K562 (cell line): ENCODE measurements around the gene TIMP1. TPM values are rescaled to one million over a fixed set of nuclear protein-coding genes. Genes with fewer than 3 reads are reported as not detected.
A peak's percentile ranks its signal among the peaks of the same experiment; 100 is the strongest.

Experiments
- ATAC-seq: fragments of 200-7000 bp; cut with Tn5 transposase; 3 replicates; pipeline ENCODE4 v1.9.1; 2020; ENCODE audit warnings: moderate library complexity
- BruUV-seq: library from RNA; stranded (reverse); fragments of 400-500 nt; replicated peaks from 2 replicates; lab custom pipeline; 2021; lab: Mats Ljungman, UMichigan
- CTCF ChIA-PET: fragments of 300-600 bp; formaldehyde crosslinking; extraction: SDS; loops from one replicate; lab custom pipeline; 2021; ENCODE audit warnings: low intra/inter-chr PET ratio; lab: Yijun Ruan, JAX
- POLR2A ChIA-PET: fragments of 300-600, 350-650 bp; sonication (Branson Sonifier 250); formaldehyde crosslinking; extraction: SDS; loops from one replicate; lab custom pipeline; 2021; ENCODE audit warnings: antibody characterized with exemption, inconsistent platforms; lab: Yijun Ruan, JAX
- DNase-seq, 4 experiments: peaks; one replicate each; pipeline versions ENCODE4 v3.0.0 to v3.0.0-alpha.2; 2011 to 2018; ENCODE audit warnings: low spot score in 3 of 4, mixed read lengths in 3 of 4; ENCODE audit errors: extremely low read depth in 1 of 4
- FAIRE-seq: peaks from 2 replicates; lab custom pipeline; 2011; peaks lifted over from hg19 to GRCh38; lab: Jason Lieb, UNC
- H2AFZ ChIP-seq: 2 replicates; pipeline ENCODE4 v1.6.0; 2011; ENCODE audit warnings: low read depth, low read length, control low read depth, inconsistent platforms
- H3K27ac ChIP-seq: fragments of 200-600 bp; 3 replicates; pipeline ENCODE4 v1.8.0; 2011; ENCODE audit warnings: low read depth, mild to moderate bottlenecking, control low read depth, inconsistent platforms, low read length, moderate library complexity, mixed read lengths; ENCODE audit errors: extremely low read depth
- H3K27me3 ChIP-seq, 2 experiments: fragments of 300-600 bp in 1 of 2; 2 replicates in 1 of 2; 3 replicates in 1 of 2; pipeline versions ENCODE4 v1.6.0 to v1.8.0; 2011; ENCODE audit warnings: inconsistent platforms in 2 of 2, low read length in 2 of 2, mild to moderate bottlenecking in 1 of 2, mixed read lengths in 1 of 2, moderate library complexity in 1 of 2; ENCODE audit not compliant: control insufficient read depth in 2 of 2, insufficient read depth in 2 of 2
- H3K36me3 ChIP-seq: fragments of 300-600 bp; 3 replicates; pipeline ENCODE4 v1.8.0; 2011; ENCODE audit warnings: mild to moderate bottlenecking, low read length, inconsistent platforms; ENCODE audit not compliant: control insufficient read depth, insufficient read depth
- H3K4me1 ChIP-seq, 2 experiments: fragments of 200-600 bp in 1 of 2; replicated peaks in 1 of 2; 2 replicates in 1 of 2; 3 replicates in 1 of 2; pipeline versions ENCODE4 v1.5.1 to v1.8.0; 2011; ENCODE audit warnings: inconsistent platforms in 2 of 2, low read length in 2 of 2, mild to moderate bottlenecking in 1 of 2, mixed read lengths in 1 of 2, moderate library complexity in 1 of 2; ENCODE audit not compliant: control insufficient read depth in 2 of 2, insufficient read depth in 2 of 2
- H3K4me2 ChIP-seq: 2 replicates; pipeline ENCODE4 v1.6.1; 2011; ENCODE audit warnings: low read length, control low read depth, inconsistent platforms, mixed read lengths; ENCODE audit not compliant: insufficient read depth
- H3K4me3 ChIP-seq: fragments of 200-600 bp; sonication (generic), shearing (Covaris generic); 2 replicates; pipeline ENCODE4 v1.5.1; 2016; ENCODE audit warnings: control low read depth, inconsistent platforms
- H3K79me2 ChIP-seq: fragments of 200-600 bp; 3 replicates; pipeline ENCODE4 v1.8.0; 2011; ENCODE audit warnings: low read length, inconsistent platforms; ENCODE audit not compliant: control insufficient read depth, insufficient read depth
- H3K9ac ChIP-seq, 2 experiments: 2 replicates each; pipeline versions ENCODE4 v1.6.0 to v1.6.1; 2011; ENCODE audit warnings: low read depth in 2 of 2, low read length in 2 of 2, control low read depth in 1 of 2, inconsistent platforms in 1 of 2, mild to moderate bottlenecking in 1 of 2, mixed read lengths in 1 of 2; ENCODE audit not compliant: insufficient read depth in 1 of 2
- H3K9me1 ChIP-seq: one replicate; pipeline ENCODE4 v1.6.0; 2011; ENCODE audit warnings: inconsistent platforms, mild to moderate bottlenecking, low read length, moderate library complexity; ENCODE audit not compliant: control insufficient read depth, insufficient read depth
- H3K9me3 ChIP-seq: replicated peaks from 2 replicates; pipeline ENCODE4 v1.5.1; 2011; ENCODE audit warnings: low read depth, low read length, inconsistent platforms; ENCODE audit not compliant: control insufficient read depth, insufficient read depth
- H4K20me1 ChIP-seq: replicated peaks from 2 replicates; pipeline ENCODE4 v1.6.1; 2011; ENCODE audit warnings: low read length, inconsistent platforms, mixed read lengths; ENCODE audit not compliant: control insufficient read depth, insufficient read depth
- NBN ChIP-seq: fragments of 450-650 bp; IDR thresholded peaks from 2 replicates; pipeline ENCODE4 v1.6.1; 2016; ENCODE audit warnings: low read depth, mild to moderate bottlenecking
- POLR2A ChIP-seq: fragments of 450-650 bp; conservative IDR thresholded peaks from 2 replicates; pipeline ENCODE4 v1.6.1; 2016
- POLR2B ChIP-seq: fragments of 450-650 bp; IDR thresholded peaks from 2 replicates; pipeline ENCODE4 v1.6.1; 2018; ENCODE audit warnings: low read depth; ENCODE audit not compliant: partially characterized antibody
- POLR2G ChIP-seq: fragments of 200-400 bp; formaldehyde crosslinking; IDR thresholded peaks from 2 replicates; pipeline ENCODE4 v1.6.1; 2017; ENCODE audit warnings: low read depth, mild to moderate bottlenecking, antibody characterized with exemption, low read length, moderate library complexity
- SREBF1 ChIP-seq: fragments of 150-350 bp; IDR thresholded peaks from 2 replicates; pipeline ENCODE4 v1.6.1; 2014; ENCODE audit warnings: antibody characterized with exemption, low read depth, low read length, borderline replicate concordance
- ZKSCAN1 ChIP-seq: fragments of 150-350 bp; IDR thresholded peaks from 2 replicates; pipeline ENCODE4 v1.6.1; 2016; ENCODE audit warnings: low read depth, low read length
- WGBS: fragments of 100-300 bp; shearing (Covaris generic); methylation state at CpG from one replicate; pipeline ENCODE4 v1.1.6; 2016; ENCODE audit warnings: low coverage, mixed read lengths; ENCODE audit not compliant: insufficient coverage; ENCODE audit errors: missing lambda C conversion rate; 5-methylcytosine and 5-hydroxymethylcytosine counted together
- in situ Hi-C: fragments of 300-500 bp; cut with MboI; formaldehyde crosslinking; loops from 4 replicates; pipeline ENCODE4 v1.15.0; 2018; ENCODE audit warnings: inconsistent platforms, mixed read lengths
- intact Hi-C: fragments of 100-400 bp; cut with micrococcal nuclease; formaldehyde crosslinking; loops from 2 replicates; pipeline ENCODE4 v1.14.2; 2022
- polyA plus RNA-seq, 8 experiments: library from polyadenylated mRNA; depleted of rRNA in 4 of 8; stranded (reverse) in 5 of 8; unstranded in 3 of 8; fragments of >200 nt; fragmentation: Nextera tagmentation in 2 of 8; fragmentation: Illumina TruSeq in 1 of 8; extraction: Ambion mirVana in 2 of 8; extraction: Trizol in 1 of 8; gene quantifications; 2 replicates each; pipeline versions ENCODE4 v1.2.1 to v1.2.3, GENCODE V29; 2011 to 2014; ENCODE audit warnings: inconsistent platforms in 1 of 8, missing spikeins in 1 of 8
- total RNA-seq, 7 experiments: library from RNA; depleted of rRNA in 6 of 7; stranded (reverse); fragments of >200 nt in 6 of 7; fragmentation: Illumina TruSeq in 2 of 7; extraction: Trizol in 2 of 7; gene quantifications; 2 replicates each; pipeline versions ENCODE4 v1.2.1 to v1.2.3, GENCODE V29; 2011 to 2021; ENCODE audit warnings: low replicate concordance in 1 of 7

TIMP1 gene
- total and polyA plus RNA-seq, 9 of the 15 experiments (the other 6 are each of a cell fraction or from before 2014, with no cell fraction given), result 115 to 699 (median 273) TPM

- TF ChIP-seq POLR2A, result 0 out of 2 replicates have a peak, but pooled peaks have one; percentile 16
- TF ChIP-seq POLR2B, result peak; percentile 39
- TF ChIP-seq SREBF1, result no peak
- Histone ChIP-seq H3K9ac (no peak overlapping the region), H2AFZ (no peak overlapping the region), H3K4me3 (no peak overlapping the region), H3K9me3 (no peaks in the 10 kb centered on the region), H4K20me1 (no peaks in the 10 kb centered on the region), H3K27me3 (no peaks in the 10 kb centered on the region), H3K4me2 (no peak overlapping the region), H3K9me1 (no peaks in the 10 kb centered on the region), H3K79me2 (no peaks in the 10 kb centered on the region), H3K4me1 (peaks cover 0 to 41% of the 10 kb centered on the region in 2 experiments; a peak in 3 of 5 replicates), H3K27ac (no peak overlapping the region), H3K36me3 (peaks cover 61% of the 10 kb centered on the region; the same call in 2 of the 3 replicates)
- 74% methylated on average over 3 of the region's 8 CpGs for WGBS
- FAIRE-seq, result no peak
- ChIA-PET POLR2A (interaction anchor here (0.8 to 1.3 kb wide), 2 partner anchors 9 to 11 kb away, joined by 3 to 4 read pairs; no protein-coding TSS in a partner anchor), CTCF (no interaction called here)
- intact Hi-C loops, result no loop called here
- BruUV-seq, result no TSS peak
- DNase-seq, result no peak
- in situ Hi-C loops, result no loop called here
- no peak for ATAC-seq
Observed at GRCh38 chrX:47570794-47571193, 11.4 kb upstream of the TIMP1 start.

- no peaks in the 10 kb centered on the region for H3K9me3 ChIP-seq
- H3K9ac ChIP-seq, result no peak overlapping the region
- no peak overlapping the region for H3K4me2 ChIP-seq
- DNase-seq (no peak), ATAC-seq (peak; percentile 37; the same call in 2 of the 3 replicates)
- H3K36me3 ChIP-seq, result peaks cover 59% of the 10 kb centered on the region; the same call in 2 of the 3 replicates
- 92% methylated on average over 6 of the region's 11 CpGs for WGBS
- no peaks in the 10 kb centered on the region for H3K9me1 ChIP-seq
- H3K27me3 ChIP-seq, result no peaks in the 10 kb centered on the region
- peaks cover 0 to 41% of the 10 kb centered on the region in 2 experiments; a peak in 3 of 5 replicates for H3K4me1 ChIP-seq
- H3K79me2 ChIP-seq, result no peaks in the 10 kb centered on the region
- H3K27ac ChIP-seq, result no peak overlapping the region
- no peaks in the 10 kb centered on the region for H4K20me1 ChIP-seq
- intact Hi-C loops, result no loop called here
- POLR2A ChIA-PET, result interaction anchor here (1.3 kb wide), 1 partner anchor 11 kb away, joined by 4 read pairs; no protein-coding TSS in a partner anchor
- H2AFZ ChIP-seq, result no peak overlapping the region
- no TSS peak for BruUV-seq
- TF ChIP-seq NBN, result no peak
- peak; percentile 41 for TF ChIP-seq POLR2G
- peak; percentile 86 for TF ChIP-seq ZKSCAN1
- TF ChIP-seq, all 486 proteins: peak for 2
- no peak for FAIRE-seq
- no peak overlapping the region for H3K4me3 ChIP-seq
- in situ Hi-C loops, result no loop called here
- CTCF ChIA-PET, result no interaction called here
Observed at GRCh38 chrX:47571215-47571614, 11.0 kb upstream of the TIMP1 start.
